SU-DHL-6 (cell line): ENCODE measurements around the gene MOB3B.
"Not testable (repeated sequence)": the region's sequence is repeated elsewhere in the genome, so short reads cannot be mapped to it uniquely, and the experiment has no call there.

Source experiments
- H2AFZ ChIP-seq: fragments of 200-600 bp; sonication (generic); 2 replicates; pipeline ENCODE4 v1.6.1; 2014; ENCODE audit warnings: low read depth, mild to moderate bottlenecking, moderate library complexity, mixed read lengths, antibody characterized with exemption, low read length; ENCODE audit not compliant: severe bottlenecking
- H3F3A ChIP-seq: fragments of 200-600 bp; shearing (Covaris generic); 2 replicates; pipeline ENCODE4 v1.6.0; 2016; ENCODE audit warnings: antibody characterized with exemption, mild to moderate bottlenecking; ENCODE audit not compliant: insufficient read depth
- H3K27ac ChIP-seq: fragments of 200-600 bp; sonication (generic); 2 replicates; pipeline ENCODE4 v1.5.1; 2016; ENCODE audit warnings: low read depth, mild to moderate bottlenecking, low read length, moderate library complexity, mixed read lengths
- H3K27me3 ChIP-seq: fragments of 200-600 bp; sonication (generic), shearing (Covaris generic); 2 replicates; pipeline ENCODE4 v1.6.0; 2014; ENCODE audit warnings: mild to moderate bottlenecking, low read length
- H3K36me3 ChIP-seq: fragments of 200-600 bp; sonication (generic); 2 replicates; pipeline ENCODE4 v1.6.1; 2014; ENCODE audit warnings: mild to moderate bottlenecking, low read length, mixed read lengths
- H3K4me2 ChIP-seq: fragments of 300-600, 200-600 bp; shearing (Covaris generic), sonication (generic); 2 replicates; pipeline ENCODE4 v1.6.0; 2014; ENCODE audit warnings: low read length, low read depth, mild to moderate bottlenecking; ENCODE audit not compliant: poor library complexity, severe bottlenecking
- H3K4me3 ChIP-seq: fragments of 200-600 bp; sonication (generic); 2 replicates; pipeline ENCODE4 v1.5.1; 2014; ENCODE audit warnings: antibody characterized with exemption, low read length, mild to moderate bottlenecking, mixed read lengths; ENCODE audit not compliant: insufficient read depth, poor library complexity, severe bottlenecking
- H3K79me2 ChIP-seq: fragments of 200-600 bp; sonication (generic); 2 replicates; pipeline ENCODE4 v1.6.1; 2014; ENCODE audit warnings: mild to moderate bottlenecking, low read length, moderate library complexity; ENCODE audit not compliant: insufficient read depth
- H3K9ac ChIP-seq: fragments of 200-600 bp; sonication (generic); 2 replicates; pipeline ENCODE4 v1.7.0; 2014; ENCODE audit warnings: mild to moderate bottlenecking, low read length
- H3K9me2 ChIP-seq: fragments of 200-600 bp; sonication (generic); replicated peaks from 2 replicates; pipeline ENCODE4 v1.6.1; 2014; ENCODE audit warnings: low read length; ENCODE audit not compliant: insufficient read depth
- H3K9me3 ChIP-seq: fragments of 200-600 bp; sonication (generic); 2 replicates; pipeline ENCODE4 v1.6.1; 2014; ENCODE audit warnings: low read length, mixed read lengths; ENCODE audit not compliant: insufficient read depth
- H4K20me1 ChIP-seq: fragments of 200-600 bp; sonication (generic); 2 replicates; pipeline ENCODE4 v1.6.1; 2014; ENCODE audit warnings: low read depth, mild to moderate bottlenecking, antibody characterized with exemption, low read length, moderate library complexity, mixed read lengths
- CTCF ChIP-seq: fragments of 200-600 bp; sonication (generic); IDR thresholded peaks from one replicate; pipeline ENCODE4 v1.5.1; 2017; ENCODE audit warnings: antibody characterized with exemption, mild to moderate bottlenecking, low read length, moderate library complexity; ENCODE audit not compliant: insufficient read depth, poor library complexity, severe bottlenecking
- EZH2phosphoT487 ChIP-seq: fragments of 200-600 bp; sonication (generic), shearing (Covaris generic); conservative IDR thresholded peaks from 2 replicates; pipeline ENCODE4 v1.6.1; 2018; ENCODE audit warnings: mild to moderate bottlenecking, antibody characterized with exemption, low read length, moderate library complexity, mixed read lengths

MOB3B gene

GRCh38 chr9:27468000-27468399 lies 61.6 kb downstream of the MOB3B start:
- no peaks in the 10 kb centered on the region for H3K36me3 ChIP-seq
- no peaks in the 10 kb centered on the region for H4K20me1 ChIP-seq
- no peak for TF ChIP-seq EZH2phosphoT487
- TF ChIP-seq CTCF, result no peak
- no peak overlapping the region for H3K4me3 ChIP-seq
- H3K4me2 ChIP-seq, result no peak overlapping the region
- no peaks in the 10 kb centered on the region for H3F3A ChIP-seq
- no peaks in the 10 kb centered on the region for H3K79me2 ChIP-seq
- H3K9me2 ChIP-seq, result no peaks in the 10 kb centered on the region
- H3K27me3 ChIP-seq, result no peaks in the 10 kb centered on the region
- no peak overlapping the region for H3K27ac ChIP-seq
- no peak overlapping the region for H3K9ac ChIP-seq
- no peak overlapping the region for H2AFZ ChIP-seq
- H3K9me3 ChIP-seq, result no peaks in the 10 kb centered on the region

- no peak for TF ChIP-seq EZH2phosphoT487
- TF ChIP-seq CTCF, result no peak
- H3K9ac ChIP-seq, result no peak overlapping the region
These were observed 62.1 kb downstream of the MOB3B start for GRCh38 chr9:27467486-27467885.

GRCh38 chr9:27466516-27466915 lies 63.1 kb downstream of the MOB3B start:
- H4K20me1 ChIP-seq, H3K27me3 ChIP-seq, H3K4me3 ChIP-seq, H3F3A ChIP-seq, H3K9ac ChIP-seq, H3K79me2 ChIP-seq, H3K27ac ChIP-seq, H2AFZ ChIP-seq, H3K9me2 ChIP-seq, H3K4me2 ChIP-seq, H3K36me3 ChIP-seq, H3K9me3 ChIP-seq: not testable (repeated sequence)

More at GRCh38 chr9:27467486-27467885, 62.1 kb downstream of the MOB3B start:
- no peak overlapping the region for H3K4me3 ChIP-seq
- no peaks in the 10 kb centered on the region for H3F3A ChIP-seq
- no peaks in the 10 kb centered on the region for H3K36me3 ChIP-seq
- no peak overlapping the region for H3K27ac ChIP-seq
- no peak overlapping the region for H2AFZ ChIP-seq
- H3K79me2 ChIP-seq, result no peaks in the 10 kb centered on the region
- no peak overlapping the region for H3K4me2 ChIP-seq
- H4K20me1 ChIP-seq, result no peaks in the 10 kb centered on the region
- H3K27me3 ChIP-seq, result no peaks in the 10 kb centered on the region
- H3K9me2 ChIP-seq, result no peaks in the 10 kb centered on the region
- H3K9me3 ChIP-seq, result no peaks in the 10 kb centered on the region

- H3K4me2 ChIP-seq, H3F3A ChIP-seq, H3K4me3 ChIP-seq, H2AFZ ChIP-seq, H3K79me2 ChIP-seq, H3K36me3 ChIP-seq, H4K20me1 ChIP-seq, H3K27ac ChIP-seq, H3K27me3 ChIP-seq, H3K9me3 ChIP-seq, H3K9me2 ChIP-seq, H3K9ac ChIP-seq: not testable (repeated sequence)
These were observed 64.7 kb downstream of the MOB3B start for GRCh38 chr9:27464950-27465349.
